Ectodermal cell (in vitro differentiated cells): ENCODE data around the gene GTF3C2.
"Not testable (repeated sequence)": the region's sequence is repeated elsewhere in the genome, so short reads cannot be mapped to it uniquely, and the experiment has no call there.

Source experiments
- H3K27ac ChIP-seq: 2 replicates; pipeline ENCODE4 v1.7.0; 2013; ENCODE audit warnings: mild to moderate bottlenecking, low read depth, low read length; ENCODE audit not compliant: insufficient read depth, poor library complexity, severe bottlenecking
- H3K27me3 ChIP-seq: 2 replicates; pipeline ENCODE4 v1.7.0; 2013; ENCODE audit warnings: mild to moderate bottlenecking, low read length; ENCODE audit not compliant: insufficient read depth, control insufficient read depth, poor library complexity, severe bottlenecking
- H3K36me3 ChIP-seq: one replicate; pipeline ENCODE4 v1.7.0; 2013; ENCODE audit warnings: low read length; ENCODE audit not compliant: control insufficient read depth, insufficient read depth
- H3K4me1 ChIP-seq: one replicate; pipeline ENCODE4 v1.7.0; 2013; ENCODE audit warnings: low read length; ENCODE audit not compliant: control insufficient read depth, insufficient read depth
- H3K4me3 ChIP-seq: 2 replicates; pipeline ENCODE4 v1.7.0; 2013; ENCODE audit warnings: low read depth, low read length, control low read depth; ENCODE audit not compliant: insufficient read depth
- H3K9me3 ChIP-seq: 2 replicates; pipeline ENCODE4 v1.7.0; 2013; ENCODE audit warnings: mild to moderate bottlenecking, low read length, moderate library complexity; ENCODE audit not compliant: control insufficient read depth
- WGBS, 2 experiments: methylation state at CpG; one replicate each; pipeline ENCODE4 v1.1.7; 2013; ENCODE audit warnings: missing lambda C conversion rate in 2 of 2; 5-methylcytosine and 5-hydroxymethylcytosine counted together

Gene GTF3C2

DNA sequence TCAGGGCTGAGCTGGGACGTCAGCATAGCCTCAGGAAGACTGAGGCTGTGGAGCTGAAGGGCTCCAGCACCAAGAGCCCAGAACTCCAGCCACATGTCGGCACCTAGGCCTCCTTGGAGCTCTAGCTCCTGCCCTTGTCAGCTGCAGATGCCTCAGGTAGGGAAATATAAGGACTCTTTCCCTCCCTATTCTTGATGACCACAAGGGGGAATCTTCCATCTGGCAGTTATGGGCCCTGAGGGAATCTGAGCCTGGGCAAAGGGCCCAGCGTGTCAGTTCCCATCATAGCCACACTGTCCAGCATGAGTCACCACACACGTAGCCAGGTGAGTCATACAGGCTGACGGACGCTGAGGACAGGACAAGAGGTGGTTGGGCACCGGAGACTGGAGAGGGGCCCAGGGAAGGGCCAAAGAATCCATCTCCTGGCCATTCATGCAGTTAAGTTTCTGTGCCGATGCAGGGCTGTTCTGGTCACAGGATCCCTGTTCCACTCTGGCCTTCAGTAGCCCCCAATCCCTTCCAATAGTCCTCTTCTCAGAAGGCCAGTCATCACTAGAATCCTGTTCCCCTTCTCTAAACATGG, 35.5 kb downstream of the GTF3C2 start:
- no peak overlapping the region for H3K27ac ChIP-seq
- no peaks in the 10 kb centered on the region for H3K27me3 ChIP-seq
- no peaks in the 10 kb centered on the region for H3K9me3 ChIP-seq
- WGBS, 2 experiments, result 72 to 74% methylated on average over 8 of the region's 8 CpGs
- no peaks in the 10 kb centered on the region for H3K36me3 ChIP-seq
- peaks cover 5% of the 10 kb centered on the region for H3K4me1 ChIP-seq
- no peak overlapping the region for H3K4me3 ChIP-seq

DNA sequence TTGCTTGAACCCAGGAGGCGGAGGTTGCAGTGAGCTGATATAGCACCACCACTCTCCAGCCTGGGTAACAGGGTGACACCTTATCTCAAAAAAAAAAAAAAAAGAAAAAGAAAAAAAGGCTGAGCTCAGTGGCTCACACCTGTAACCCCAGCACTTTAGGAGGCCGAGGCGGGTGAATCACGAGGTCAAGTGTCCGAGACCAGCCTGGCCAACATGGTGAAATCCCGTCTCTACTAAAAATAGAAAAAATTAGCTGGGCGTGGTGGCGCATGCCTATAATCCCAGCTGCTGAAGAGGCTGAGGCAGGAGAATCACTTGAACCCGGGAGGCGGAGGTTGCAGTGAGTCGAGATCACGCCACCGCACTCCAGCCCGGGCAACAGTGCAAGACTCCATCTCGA, 36.7 kb downstream of the GTF3C2 start:
- not testable (repeated sequence) for H3K4me1 ChIP-seq, H3K4me3 ChIP-seq, H3K36me3 ChIP-seq, H3K9me3 ChIP-seq, H3K27me3 ChIP-seq, H3K27ac ChIP-seq
- WGBS, 2 experiments, result 94 to 95% methylated on average over 15 of the region's 15 CpGs

DNA sequence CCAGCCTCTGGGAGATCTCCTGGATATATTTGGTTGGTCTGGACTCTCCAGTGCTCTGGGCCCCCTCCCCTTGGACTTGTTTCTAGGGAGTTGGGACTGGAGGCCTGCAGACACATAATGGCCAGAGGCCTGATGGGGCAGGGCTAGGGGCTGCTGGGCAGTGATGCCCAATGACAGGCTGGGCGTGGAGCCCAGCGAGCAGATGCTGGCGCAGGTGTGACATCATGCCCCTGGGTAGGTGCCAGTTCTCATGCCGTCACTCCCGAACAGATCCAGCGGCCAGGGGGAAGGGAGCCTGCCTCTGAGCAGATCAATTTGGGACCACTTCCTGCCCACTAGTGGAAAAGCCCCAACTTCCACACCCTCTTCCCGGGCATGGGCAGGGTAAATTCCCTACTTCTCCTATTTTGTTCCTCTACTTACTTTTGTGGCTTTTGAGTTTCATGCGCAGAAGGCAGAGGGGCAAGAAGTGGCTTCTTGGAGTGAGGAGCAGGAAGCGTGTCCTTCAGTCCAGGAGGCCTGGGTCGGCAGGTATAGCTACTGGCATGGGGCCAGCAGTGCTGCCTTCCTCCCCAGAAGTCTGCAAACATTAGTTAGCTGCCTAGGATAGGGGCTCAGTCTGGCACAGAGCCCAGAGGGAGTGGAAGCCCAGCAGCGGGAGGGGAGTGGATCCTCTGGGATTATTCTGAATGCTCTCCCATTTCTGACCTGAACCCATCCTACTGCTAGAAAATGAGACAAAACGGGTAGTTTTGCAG, 39.7 kb downstream of the GTF3C2 start:
- H3K27me3 ChIP-seq, result no peaks in the 10 kb centered on the region
- 93 to 94% methylated on average over 12 of the region's 12 CpGs for WGBS, 2 experiments
- no peak overlapping the region for H3K27ac ChIP-seq
- no peaks in the 10 kb centered on the region for H3K36me3 ChIP-seq
- no peaks in the 10 kb centered on the region for H3K9me3 ChIP-seq
- H3K4me3 ChIP-seq, result no peak overlapping the region
- H3K4me1 ChIP-seq, result no peaks in the 10 kb centered on the region

- H3K27ac ChIP-seq, result no peak overlapping the region
- H3K4me1 ChIP-seq, result no peaks in the 10 kb centered on the region
- WGBS, 2 experiments, result 76 to 80% methylated on average over 8 of the region's 8 CpGs
Observed at GRCh38 chr2:27315122-27315521, 41.4 kb downstream of the GTF3C2 start.

GRCh38 chr2:27314709-27315108, 41.9 kb downstream of the GTF3C2 start:
- Histone ChIP-seq H3K27ac (no peak overlapping the region), H3K36me3 (peaks cover 2% of the 10 kb centered on the region), H3K27me3 (no peaks in the 10 kb centered on the region), H3K4me1 (no peaks in the 10 kb centered on the region), H3K9me3 (no peaks in the 10 kb centered on the region), H3K4me3 (no peak overlapping the region)
- WGBS, 2 experiments, result 90 to 93% methylated on average over 9 of the region's 9 CpGs

More at GRCh38 chr2:27315122-27315521, 41.4 kb downstream of the GTF3C2 start:
- H3K9me3 ChIP-seq, result no peaks in the 10 kb centered on the region
- no peaks in the 10 kb centered on the region for H3K36me3 ChIP-seq
- H3K27me3 ChIP-seq, result no peaks in the 10 kb centered on the region
- no peak overlapping the region for H3K4me3 ChIP-seq

GRCh38 chr2:27313882-27314645, 42.5 kb downstream of the GTF3C2 start:
- H3K4me1 ChIP-seq, result no peaks in the 10 kb centered on the region
- 92 to 93% methylated on average over 7 to 8 of the region's 8 CpGs for WGBS, 2 experiments
- peaks cover 2% of the 10 kb centered on the region for H3K27me3 ChIP-seq
- H3K9me3 ChIP-seq, result no peaks in the 10 kb centered on the region
- H3K36me3 ChIP-seq, result peaks cover 6% of the 10 kb centered on the region
- H3K4me3 ChIP-seq, result no peak overlapping the region
- no peak overlapping the region for H3K27ac ChIP-seq

DNA sequence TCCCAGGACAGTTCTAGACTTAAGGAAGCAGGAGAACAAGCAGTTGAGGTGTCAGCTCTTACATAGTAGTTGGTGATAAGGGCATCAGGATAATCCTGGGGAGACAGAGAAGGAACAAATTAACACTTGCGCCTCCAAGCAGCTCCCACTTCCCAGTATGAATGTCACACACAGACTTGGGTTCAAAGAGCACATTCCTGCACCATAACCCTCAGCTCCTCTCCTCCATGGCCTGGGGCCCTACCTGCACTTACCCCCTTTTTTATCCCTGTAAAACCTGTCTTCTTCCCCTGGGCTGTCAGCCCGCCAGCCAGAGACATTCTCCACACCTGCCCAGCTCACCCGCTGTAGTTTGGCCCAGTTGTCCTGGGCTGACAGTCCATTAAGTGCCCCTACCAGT, 44.4 kb downstream of the GTF3C2 start:
- 95 to 97% methylated on average over 3 of the region's 3 CpGs for WGBS, 2 experiments
- Histone ChIP-seq H3K4me3 (no peak overlapping the region), H3K4me1 (peaks cover 6% of the 10 kb centered on the region), H3K36me3 (peaks cover 6% of the 10 kb centered on the region), H3K9me3 (no peaks in the 10 kb centered on the region), H3K27me3 (peaks cover 21% of the 10 kb centered on the region), H3K27ac (no peak overlapping the region)

- Histone ChIP-seq H3K36me3 (peaks cover 6% of the 10 kb centered on the region), H3K27me3 (peaks cover 46% of the 10 kb centered on the region), H3K4me1 (peaks cover 10% of the 10 kb centered on the region), H3K27ac (no peak overlapping the region), H3K4me3 (no peak overlapping the region), H3K9me3 (no peaks in the 10 kb centered on the region)
- WGBS, 2 experiments, result 95 to 97% methylated on average over 6 of the region's 6 CpGs
Observed at GRCh38 chr2:27309651-27310050, 46.9 kb downstream of the GTF3C2 start.

GRCh38 chr2:27308359-27308881, 48.1 kb downstream of the GTF3C2 start, which contains the start of gene UCN:
Gene UCN, minus strand, starts transcription at chr2:27308445. Its CDS starts 550 bp downstream, at chr2:27307895.
- WGBS, 2 experiments, result 14 to 15% methylated on average over 25 of the region's 25 CpGs
- Histone ChIP-seq H3K4me3 (no peak within 1 kb of the TSS), H3K27me3 (peaks cover 51% of the 10 kb centered on the region), H3K36me3 (peaks cover 6% of the 10 kb centered on the region), H3K4me1 (peaks cover 10% of the 10 kb centered on the region), H3K9me3 (no peaks in the 10 kb centered on the region), H3K27ac (no peak within 1 kb of the TSS)
